IMR-90 (cell line): ENCODE data around the gene CDKAL1. TPM values are rescaled to one million over a fixed set of nuclear protein-coding genes. Genes with fewer than 3 reads are reported as not detected.

ENCODE experiments used
- ATAC-seq: fragments of 200-7000 bp; cut with Tn5 transposase; 2 replicates; pipeline ENCODE4 v1.9.1; 2020; ENCODE audit warnings: low read depth, mild to moderate bottlenecking, moderate library complexity
- BruUV-seq: library from RNA; stranded (reverse); fragments of 400-500 nt; replicated peaks from 2 replicates; lab custom pipeline; 2021; lab: Mats Ljungman, UMichigan
- CTCF ChIA-PET: fragments of 300-600 bp; formaldehyde crosslinking; extraction: SDS; loops from one replicate; lab custom pipeline; 2021; ENCODE audit warnings: antibody characterized with exemption; lab: Yijun Ruan, JAX
- POLR2A ChIA-PET: fragments of 300-600 bp; sonication (Branson Sonifier 250); formaldehyde crosslinking; loops from one replicate; lab custom pipeline; 2022; ENCODE audit warnings: antibody characterized with exemption; ENCODE audit not compliant: unreplicated experiment; lab: Charles Lee
- DNase-seq: peaks from one replicate; pipeline ENCODE4 v3.0.0; 2013
- H2AFZ ChIP-seq: replicated peaks from 2 replicates; pipeline ENCODE3; 2013; ENCODE audit warnings: low read length, mild to moderate bottlenecking; ENCODE audit not compliant: poor library complexity
- H2AK5ac ChIP-seq: 2 replicates; pipeline ENCODE4 v1.6.1; 2013; ENCODE audit warnings: low read depth, low read length, inconsistent platforms
- H2AK9ac ChIP-seq: replicated peaks from 2 replicates; pipeline ENCODE3; 2013; ENCODE audit warnings: mild to moderate bottlenecking, low read depth, low read length, moderate library complexity; ENCODE audit not compliant: poor library complexity
- H2BK120ac ChIP-seq: 2 replicates; pipeline ENCODE4 v1.6.1; 2013; ENCODE audit warnings: low read depth, low read length, inconsistent platforms
- H2BK15ac ChIP-seq: 3 replicates; pipeline ENCODE4 v1.6.1; 2013; ENCODE audit warnings: low read depth, low read length, inconsistent platforms
- H2BK20ac ChIP-seq: 2 replicates; pipeline ENCODE4 v1.6.1; 2013; ENCODE audit warnings: low read depth, mild to moderate bottlenecking, inconsistent platforms, low read length, moderate library complexity
- H2BK5ac ChIP-seq: 2 replicates; pipeline ENCODE4 v1.6.1; 2013; ENCODE audit warnings: mild to moderate bottlenecking, low read depth, low read length, inconsistent platforms; ENCODE audit not compliant: poor library complexity, severe bottlenecking
- H3K14ac ChIP-seq: replicated peaks from 2 replicates; pipeline ENCODE4 v1.6.1; 2013; ENCODE audit warnings: low read depth, low read length, inconsistent platforms
- H3K18ac ChIP-seq: 2 replicates; pipeline ENCODE4 v1.6.1; 2013; ENCODE audit warnings: low read depth, low read length, control low read depth
- H3K23ac ChIP-seq: 2 replicates; pipeline ENCODE4 v1.6.1; 2013; ENCODE audit warnings: low read depth, low read length, inconsistent platforms
- H3K27ac ChIP-seq: 2 replicates; pipeline ENCODE4 v1.5.1; 2013; ENCODE audit warnings: mild to moderate bottlenecking, control low read depth, low read length; ENCODE audit not compliant: insufficient read depth
- H3K27me3 ChIP-seq: 2 replicates; pipeline ENCODE4 v1.6.1; 2013; ENCODE audit warnings: low read length; ENCODE audit not compliant: control insufficient read depth, insufficient read depth
- H3K36me3 ChIP-seq: 2 replicates; pipeline ENCODE4 v1.6.1; 2013; ENCODE audit warnings: low read length, mixed read lengths; ENCODE audit not compliant: control insufficient read depth, insufficient read depth
- H3K4ac ChIP-seq: 2 replicates; pipeline ENCODE4 v1.6.1; 2013; ENCODE audit warnings: low read depth, low read length, inconsistent platforms
- H3K4me1 ChIP-seq: 2 replicates; pipeline ENCODE4 v1.6.1; 2013; ENCODE audit warnings: low read length, mixed read lengths; ENCODE audit not compliant: control insufficient read depth, insufficient read depth
- H3K4me2 ChIP-seq: 2 replicates; pipeline ENCODE4 v1.6.1; 2013; ENCODE audit warnings: low read depth, mild to moderate bottlenecking, control low read depth, low read length, moderate library complexity
- H3K4me3 ChIP-seq: 2 replicates; pipeline ENCODE4 v1.5.1; 2013; ENCODE audit warnings: low read depth, mild to moderate bottlenecking, control low read depth, low read length, moderate library complexity; ENCODE audit not compliant: insufficient read depth
- H3K56ac ChIP-seq: 2 replicates; pipeline ENCODE4 v1.6.1; 2013; ENCODE audit warnings: low read length, inconsistent platforms; ENCODE audit not compliant: insufficient read depth; ENCODE audit errors: extremely low read depth
- H3K79me1 ChIP-seq, 2 experiments: 2 replicates each; pipeline ENCODE4 v1.6.1; 2013; ENCODE audit warnings: low read length in 2 of 2, inconsistent platforms in 1 of 2, low read depth in 1 of 2
- H3K9ac ChIP-seq: 2 replicates; pipeline ENCODE4 v1.6.1; 2013; ENCODE audit warnings: low read depth, low read length, control low read depth
- H3K9me1 ChIP-seq: 2 replicates; pipeline ENCODE4 v1.6.1; 2013; ENCODE audit warnings: low read length, inconsistent platforms; ENCODE audit not compliant: insufficient read depth
- H3K9me3 ChIP-seq: 2 replicates; pipeline ENCODE4 v1.6.1; 2013; ENCODE audit warnings: low read length; ENCODE audit not compliant: control insufficient read depth, insufficient read depth
- H4K20me1 ChIP-seq: 2 replicates; pipeline ENCODE4 v1.6.1; 2013; ENCODE audit warnings: low read length, inconsistent platforms; ENCODE audit not compliant: insufficient read depth
- H4K5ac ChIP-seq: 2 replicates; pipeline ENCODE4 v1.6.1; 2013; ENCODE audit warnings: mild to moderate bottlenecking, low read depth, low read length, control low read depth
- H4K8ac ChIP-seq, 2 experiments: 2 replicates each; pipeline ENCODE4 v1.6.1; 2013; ENCODE audit warnings: low read depth in 2 of 2, low read length in 2 of 2, control low read depth in 1 of 2, inconsistent platforms in 1 of 2
- H4K91ac ChIP-seq: 2 replicates; pipeline ENCODE4 v1.6.1; 2013; ENCODE audit warnings: low read depth, low read length, inconsistent platforms; ENCODE audit not compliant: insufficient read depth
- BHLHE40 ChIP-seq: fragments of 150-350 bp; IDR thresholded peaks from 2 replicates; pipeline ENCODE4 v1.6.1; 2016; ENCODE audit warnings: mild to moderate bottlenecking, low read depth, low read length
- CEBPB ChIP-seq: IDR thresholded peaks from 2 replicates; pipeline ENCODE4 v1.6.1; 2012; ENCODE audit warnings: low read depth, low read length, improper control_type of control experiment
- CHD1 ChIP-seq: IDR thresholded peaks from 2 replicates; pipeline ENCODE4 v1.6.1; 2012; ENCODE audit warnings: low read depth, low read length, improper control_type of control experiment
- FOS ChIP-seq: fragments of 150-350 bp; IDR thresholded peaks from 2 replicates; pipeline ENCODE4 v1.6.1; 2016; ENCODE audit warnings: low read depth, low read length
- MAFK ChIP-seq: IDR thresholded peaks from 2 replicates; pipeline ENCODE4 v1.6.1; 2012; ENCODE audit warnings: low read depth, low read length, improper control_type of control experiment
- MAZ ChIP-seq: IDR thresholded peaks from 2 replicates; pipeline ENCODE4 v1.6.1; 2012; ENCODE audit warnings: low read depth, mild to moderate bottlenecking, low read length, improper control_type of control experiment, moderate library complexity, borderline replicate concordance
- MXI1 ChIP-seq: IDR thresholded peaks from 2 replicates; pipeline ENCODE4 v1.6.1; 2012; ENCODE audit warnings: low read depth, mild to moderate bottlenecking, low read length, moderate library complexity, borderline replicate concordance
- NFE2L2 ChIP-seq: fragments of 150-350 bp; IDR thresholded peaks from 2 replicates; pipeline ENCODE4 v1.6.1; 2016; ENCODE audit warnings: low read depth, mild to moderate bottlenecking, low read length
- POLR2A ChIP-seq: IDR thresholded peaks from 2 replicates; pipeline ENCODE4 v1.6.1; 2012; ENCODE audit warnings: mild to moderate bottlenecking, low read depth, low read length
- RAD21 ChIP-seq: IDR thresholded peaks from 2 replicates; pipeline ENCODE4 v1.6.1; 2012; ENCODE audit warnings: low read length, improper control_type of control experiment
- RCOR1 ChIP-seq: IDR thresholded peaks from 2 replicates; pipeline ENCODE4 v1.6.1; 2012; ENCODE audit warnings: mild to moderate bottlenecking, low read length, improper control_type of control experiment; ENCODE audit not compliant: insufficient replicate concordance
- RFX5 ChIP-seq: IDR thresholded peaks from 2 replicates; pipeline ENCODE4 v1.8.0; 2012; ENCODE audit warnings: low read depth, mild to moderate bottlenecking, low read length, moderate library complexity
- SMC3 ChIP-seq: fragments of 150-350 bp; IDR thresholded peaks from 2 replicates; pipeline ENCODE4 v1.6.1; 2016; ENCODE audit warnings: low read depth, mild to moderate bottlenecking, antibody characterized with exemption, low read length, moderate library complexity
- dilution Hi-C: fragments of 300-500 bp; cut with HindIII; formaldehyde crosslinking; loops from one replicate; pipeline ENCODE4 v1.14.3; 2018; ENCODE audit warnings: low sequenced_read_pairs; ENCODE audit not compliant: unreplicated experiment
- in situ Hi-C: fragments of 300-500 bp; cut with MboI; formaldehyde crosslinking; loops from 3 replicates; pipeline ENCODE4 v1.14.3; 2019; ENCODE audit warnings: low sequenced_read_pairs, inconsistent platforms, mixed read lengths
- intact Hi-C: fragments of 100-400 bp; cut with micrococcal nuclease; formaldehyde crosslinking; loops from 2 replicates; pipeline ENCODE4 v1.10.0; 2022
- polyA plus RNA-seq, 3 experiments: library from polyadenylated mRNA; depleted of rRNA; stranded (reverse); fragments of >200 nt; gene quantifications; 2 replicates each; pipeline ENCODE4 v1.2.3, GENCODE V29; 2012; ENCODE audit warnings: low replicate concordance in 1 of 3
- total RNA-seq: library from RNA; depleted of rRNA; stranded (reverse); fragments of >200 nt; gene quantifications from 2 replicates; pipeline ENCODE4 v1.2.3, GENCODE V29; 2012
- TF ChIP-seq, protein P1 (sequence below): fragments of 150-350 bp; IDR thresholded peaks from 2 replicates; pipeline ENCODE4 v1.6.1; 2017; ENCODE audit warnings: mild to moderate bottlenecking, antibody characterized with exemption, low read length, low read depth
- TF ChIP-seq, protein P2 (sequence below): fragments of 150-350 bp; IDR thresholded peaks from 2 replicates; pipeline ENCODE4 v1.6.1; 2016; ENCODE audit warnings: low read depth, mild to moderate bottlenecking, low read length, moderate library complexity, borderline replicate concordance

The CDKAL1 gene
- total and polyA plus RNA-seq, 2 of the 4 experiments (the other 2 are of a cell fraction) = 3.7 to 13.1 TPM

DNA sequence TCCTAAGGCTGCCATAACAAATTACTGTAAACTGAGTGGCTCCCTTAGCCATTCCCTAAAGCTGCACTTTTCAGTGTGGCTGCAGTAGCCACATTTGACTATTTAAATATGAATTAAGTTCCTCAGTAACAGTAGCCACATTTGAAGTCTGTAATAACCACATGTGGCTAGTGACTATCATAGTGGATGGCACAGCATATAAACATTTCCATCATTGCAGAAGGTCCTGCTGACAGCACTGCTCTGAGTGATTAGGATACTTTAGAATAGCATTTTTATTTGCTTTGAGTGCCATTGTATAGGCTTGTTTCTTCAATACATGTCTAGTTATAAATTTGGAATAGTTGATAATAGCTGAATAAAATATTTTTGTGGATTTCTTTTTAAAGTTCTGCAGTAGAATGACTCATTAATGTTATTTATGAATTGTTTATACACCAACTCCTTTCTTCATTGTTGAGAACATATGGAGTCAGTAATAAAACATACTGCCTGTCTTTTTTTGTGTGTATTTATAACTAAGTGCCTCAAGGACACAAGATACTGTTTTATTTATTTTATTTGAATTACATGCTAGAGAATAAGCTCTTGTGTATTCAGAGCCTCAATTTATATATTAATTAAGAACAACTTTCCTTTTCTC is 217.2 kb downstream of the CDKAL1 start:
- H2AK9ac ChIP-seq = no peak overlapping the region
- no peaks in the 10 kb centered on the region for H3K9me3 ChIP-seq
- no peak overlapping the region for H4K5ac ChIP-seq
- no peak overlapping the region for H3K14ac ChIP-seq
- dilution Hi-C loops (no loop called here), in situ Hi-C loops (no loop called here), intact Hi-C loops (no loop called here)
- H4K91ac ChIP-seq = no peak overlapping the region
- no peaks in the 10 kb centered on the region for H3K9me1 ChIP-seq
- H3K4me1 ChIP-seq = peaks cover 3% of the 10 kb centered on the region; the same call in 1 of the 2 replicates
- no peaks in the 10 kb centered on the region for H3K27me3 ChIP-seq
- no peaks in the 10 kb centered on the region for H4K20me1 ChIP-seq
- no peak overlapping the region for H3K4me2 ChIP-seq
- peaks cover 0 to 16% of the 10 kb centered on the region in 2 experiments; a peak in 2 of 4 replicates for H3K79me1 ChIP-seq
- BruUV-seq = no TSS peak
- no peak overlapping the region for H2BK120ac ChIP-seq
- no peaks in the 10 kb centered on the region for H3K36me3 ChIP-seq
- H2AFZ ChIP-seq = no peak overlapping the region
- H3K4me3 ChIP-seq = no peak overlapping the region
- no peak overlapping the region for H3K56ac ChIP-seq
- H3K18ac ChIP-seq = no peak overlapping the region
- no peak overlapping the region for H3K23ac ChIP-seq
- H2AK5ac ChIP-seq = no peak overlapping the region
- DNase-seq (peak; percentile 49), ATAC-seq (peak; percentile 51)
- H2BK5ac ChIP-seq = no peak overlapping the region
- H3K27ac ChIP-seq = no peak overlapping the region
- H3K4ac ChIP-seq = no peak overlapping the region
- H2BK15ac ChIP-seq = no peak overlapping the region
- no peak overlapping the region for H3K9ac ChIP-seq
- H2BK20ac ChIP-seq = no peak overlapping the region
- ChIA-PET CTCF (interaction anchor here (0.6 to 0.7 kb wide), 2 partner anchors 17 to 57 kb away, joined by 3 read pairs; no protein-coding TSS in a partner anchor), POLR2A (no interaction called here)
- TF ChIP-seq MAFK = no peak
- TF ChIP-seq, protein P1, sequence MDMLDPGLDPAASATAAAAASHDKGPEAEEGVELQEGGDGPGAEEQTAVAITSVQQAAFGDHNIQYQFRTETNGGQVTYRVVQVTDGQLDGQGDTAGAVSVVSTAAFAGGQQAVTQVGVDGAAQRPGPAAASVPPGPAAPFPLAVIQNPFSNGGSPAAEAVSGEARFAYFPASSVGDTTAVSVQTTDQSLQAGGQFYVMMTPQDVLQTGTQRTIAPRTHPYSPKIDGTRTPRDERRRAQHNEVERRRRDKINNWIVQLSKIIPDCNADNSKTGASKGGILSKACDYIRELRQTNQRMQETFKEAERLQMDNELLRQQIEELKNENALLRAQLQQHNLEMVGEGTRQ = no peak
- no peak for TF ChIP-seq RCOR1
- TF ChIP-seq CEBPB = no peak
- no peak for TF ChIP-seq MAZ
- no peak for TF ChIP-seq RFX5
- no peak for TF ChIP-seq BHLHE40
- no peak for TF ChIP-seq FOS
- no peak for TF ChIP-seq NFE2L2
- no peak for TF ChIP-seq CHD1
- no peak for TF ChIP-seq POLR2A
- TF ChIP-seq SMC3 = no peak
- TF ChIP-seq, protein P2, sequence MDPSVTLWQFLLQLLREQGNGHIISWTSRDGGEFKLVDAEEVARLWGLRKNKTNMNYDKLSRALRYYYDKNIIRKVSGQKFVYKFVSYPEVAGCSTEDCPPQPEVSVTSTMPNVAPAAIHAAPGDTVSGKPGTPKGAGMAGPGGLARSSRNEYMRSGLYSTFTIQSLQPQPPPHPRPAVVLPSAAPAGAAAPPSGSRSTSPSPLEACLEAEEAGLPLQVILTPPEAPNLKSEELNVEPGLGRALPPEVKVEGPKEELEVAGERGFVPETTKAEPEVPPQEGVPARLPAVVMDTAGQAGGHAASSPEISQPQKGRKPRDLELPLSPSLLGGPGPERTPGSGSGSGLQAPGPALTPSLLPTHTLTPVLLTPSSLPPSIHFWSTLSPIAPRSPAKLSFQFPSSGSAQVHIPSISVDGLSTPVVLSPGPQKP = no peak
- no peak for TF ChIP-seq MXI1
- no peak for TF ChIP-seq RAD21
- H4K8ac ChIP-seq = no peak overlapping the region
